ENCODE data around the gene RBMS1.

DNA sequence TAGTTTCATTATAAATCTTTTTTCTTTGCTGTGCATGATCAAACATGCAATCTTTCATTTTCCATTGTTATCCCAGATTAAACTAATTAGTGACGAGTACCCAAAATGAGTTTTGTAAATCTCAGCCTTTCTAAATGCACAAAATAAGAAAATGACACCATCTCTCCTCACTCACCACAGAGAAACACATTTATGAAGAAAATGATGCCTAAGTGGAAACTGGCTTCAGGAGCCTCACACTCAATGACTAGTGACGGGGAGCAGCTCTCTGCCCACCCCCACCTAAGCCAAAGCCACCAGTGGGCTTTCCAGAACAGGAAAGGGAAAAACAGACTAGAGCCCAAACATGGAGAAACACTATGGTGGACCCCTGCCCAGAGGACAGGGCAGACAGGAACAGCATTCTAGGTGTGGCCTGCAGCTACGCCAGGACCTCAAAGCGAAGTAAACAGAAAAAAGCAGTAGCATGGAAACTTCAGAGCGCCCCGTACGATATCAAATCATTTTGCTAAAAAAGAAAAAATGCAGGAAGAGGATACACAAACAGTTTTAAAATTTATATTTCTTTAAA lies 113.5 kb downstream of the RBMS1 start:
- TF ChIP-seq REST (IDR thresholded peaks at IDR 0.05; ENCODE audit: insufficient read depth in 1 of 2, low read depth in 2 of 2, low read length in 2 of 2), result no peak
- no peak for TF ChIP-seq POLR2AphosphoS5 (IDR thresholded peaks at IDR 0.05; ENCODE audit: low read depth, low read length)
- TF ChIP-seq TAF1 (IDR thresholded peaks at IDR 0.05; ENCODE audit: borderline replicate concordance, insufficient read depth, low read length), result no peak
- TF ChIP-seq SIN3A (IDR thresholded peaks at IDR 0.05; ENCODE audit: borderline replicate concordance, insufficient read depth, low read length), result no peak
- no peak for TF ChIP-seq FOXP2 (optimal IDR thresholded peaks at IDR 0.05; ENCODE audit: borderline replicate concordance, extremely low read depth, extremely low read length, insufficient read depth)
